Activated naive CD4-positive, alpha-beta T cell (primary cell): ENCODE data around the gene HMGN3.

Experiments
- DNase-seq, 4 experiments: peaks; one replicate each; lab custom pipeline; 2025; lab: John Stamatoyannopoulos, UW

The HMGN3 gene

DNA sequence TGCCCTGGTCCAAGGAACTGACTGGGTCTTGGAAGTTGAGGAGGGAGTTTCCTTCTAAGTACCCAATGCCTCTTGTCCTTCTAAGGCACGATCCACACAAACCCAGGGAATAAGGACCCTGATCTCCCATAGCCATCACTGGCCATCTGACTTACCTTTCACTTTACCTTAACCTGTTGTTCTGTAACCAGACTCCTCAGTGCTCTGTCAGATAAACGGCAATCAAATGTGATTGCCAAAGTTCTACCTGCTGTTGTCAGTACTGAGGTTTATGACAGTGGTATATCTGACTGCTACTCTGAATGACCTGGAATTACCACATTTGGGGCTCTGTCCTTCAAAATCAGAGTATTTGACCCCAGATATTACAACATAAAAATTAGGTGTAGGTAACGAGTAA lies 49.8 kb downstream of the HMGN3 start:
- no peak for DNase-seq

DNA sequence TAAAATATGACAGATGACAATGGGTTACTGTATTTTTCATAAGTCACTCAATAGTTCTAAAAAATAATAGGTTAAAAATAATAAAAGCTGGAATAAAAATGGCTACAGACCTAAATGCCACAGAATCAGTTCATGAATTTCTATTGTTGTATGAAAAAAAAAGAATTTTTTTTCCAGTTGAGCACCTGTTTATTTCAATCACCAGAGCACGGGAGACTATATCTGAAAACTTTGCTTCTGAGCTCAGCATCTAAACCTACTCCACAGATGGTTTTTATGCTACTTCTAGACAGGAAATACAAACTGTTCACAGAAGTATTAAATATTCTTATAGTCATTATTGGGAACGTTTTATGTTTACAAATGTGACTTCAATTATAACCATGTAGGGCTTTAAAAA lies 50.4 kb downstream of the HMGN3 start:
- no peak for DNase-seq

DNA sequence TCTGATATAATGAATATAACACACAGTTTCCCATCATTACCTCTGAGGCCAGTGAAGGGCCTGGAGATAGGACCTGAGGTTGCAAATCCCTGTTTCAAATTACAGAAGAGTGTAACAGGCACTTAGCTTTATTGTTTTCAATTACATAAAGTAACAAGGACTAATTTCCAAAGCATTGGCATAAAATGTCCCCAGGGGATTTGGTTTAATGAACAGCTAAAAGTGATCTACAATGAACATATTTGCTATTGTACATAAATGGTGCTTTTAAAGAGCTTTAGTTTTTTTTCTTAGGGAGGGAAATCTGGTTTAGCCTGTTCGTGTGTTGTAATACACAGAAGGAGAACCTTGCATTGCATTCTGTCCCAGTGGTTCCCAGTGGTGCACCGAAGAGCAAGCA lies 54.4 kb downstream of the HMGN3 start:
- no peak for DNase-seq

DNA sequence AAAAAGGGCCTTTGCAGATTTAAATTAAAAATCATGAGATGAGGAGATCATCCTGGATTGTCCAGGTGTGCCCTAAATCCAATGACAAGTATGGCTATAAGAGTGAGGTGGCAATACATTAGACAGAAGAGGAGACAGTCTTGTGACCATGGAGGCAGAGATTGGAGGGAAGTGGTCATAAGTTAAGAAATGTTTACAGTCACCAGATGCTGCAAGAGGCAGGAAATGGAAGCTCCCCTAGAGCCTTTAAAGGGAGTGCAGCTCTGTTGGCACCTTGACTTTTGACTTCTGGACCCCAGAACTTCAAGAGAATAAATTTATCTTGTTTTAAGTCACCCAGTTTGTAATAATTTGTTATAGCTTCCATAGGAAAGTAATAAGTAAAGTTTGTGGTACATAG lies 61.1 kb downstream of the HMGN3 start:
- DNase-seq, result no peak

DNA sequence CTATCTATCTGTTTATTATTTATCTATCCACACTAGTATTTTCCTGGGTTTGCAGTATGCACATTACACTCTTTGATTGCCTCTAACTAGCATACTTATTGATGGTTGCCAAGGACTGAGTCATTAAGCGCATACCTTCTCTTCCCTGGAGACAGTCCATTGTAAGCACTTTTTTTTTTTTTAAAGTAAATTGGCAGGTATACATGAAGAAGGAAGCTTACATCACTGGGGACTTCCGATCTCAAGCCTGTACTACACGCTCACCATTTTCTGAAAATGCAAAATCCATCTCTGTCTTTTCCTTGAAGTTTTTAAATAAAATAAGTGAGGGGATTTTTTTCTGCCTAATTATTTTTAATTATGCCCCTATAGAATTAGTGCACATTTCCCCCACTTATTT lies 63.5 kb downstream of the HMGN3 start:
- no peak for DNase-seq

DNA sequence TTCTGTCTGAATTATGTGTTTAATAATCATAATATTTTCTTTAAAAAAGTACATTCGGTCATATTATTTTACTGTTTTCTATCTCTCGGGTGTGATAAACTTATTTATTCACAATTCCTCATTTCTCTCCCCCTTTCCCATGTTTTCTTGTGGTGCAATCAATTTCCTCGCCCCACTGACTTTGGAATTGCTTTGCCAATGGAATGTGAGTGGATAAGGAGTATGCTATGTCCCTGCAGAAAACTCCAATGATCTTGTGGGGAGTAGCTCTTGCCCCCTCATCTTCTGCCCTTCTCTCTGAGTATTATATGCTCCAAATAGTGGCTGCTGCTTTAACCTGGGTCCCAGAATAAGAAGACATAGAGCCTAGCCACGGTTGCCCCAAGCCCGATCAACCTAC lies 64.1 kb downstream of the HMGN3 start:
- DNase-seq, result no peak

DNA sequence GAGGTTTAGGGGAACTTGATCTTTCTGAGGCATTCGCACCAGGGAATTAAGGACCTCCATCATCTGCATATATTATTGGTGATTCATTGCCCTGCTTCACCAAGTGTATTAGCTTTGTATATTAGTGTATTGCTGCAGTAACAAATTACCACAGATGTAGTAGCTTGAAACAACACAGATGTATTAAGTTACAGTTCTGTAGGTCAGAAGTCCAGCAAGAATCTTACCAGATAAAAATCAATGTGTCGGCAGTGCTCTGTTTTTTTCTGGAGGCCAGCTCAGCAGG lies 65.8 kb downstream of the HMGN3 start:
- DNase-seq, result no peak

DNA sequence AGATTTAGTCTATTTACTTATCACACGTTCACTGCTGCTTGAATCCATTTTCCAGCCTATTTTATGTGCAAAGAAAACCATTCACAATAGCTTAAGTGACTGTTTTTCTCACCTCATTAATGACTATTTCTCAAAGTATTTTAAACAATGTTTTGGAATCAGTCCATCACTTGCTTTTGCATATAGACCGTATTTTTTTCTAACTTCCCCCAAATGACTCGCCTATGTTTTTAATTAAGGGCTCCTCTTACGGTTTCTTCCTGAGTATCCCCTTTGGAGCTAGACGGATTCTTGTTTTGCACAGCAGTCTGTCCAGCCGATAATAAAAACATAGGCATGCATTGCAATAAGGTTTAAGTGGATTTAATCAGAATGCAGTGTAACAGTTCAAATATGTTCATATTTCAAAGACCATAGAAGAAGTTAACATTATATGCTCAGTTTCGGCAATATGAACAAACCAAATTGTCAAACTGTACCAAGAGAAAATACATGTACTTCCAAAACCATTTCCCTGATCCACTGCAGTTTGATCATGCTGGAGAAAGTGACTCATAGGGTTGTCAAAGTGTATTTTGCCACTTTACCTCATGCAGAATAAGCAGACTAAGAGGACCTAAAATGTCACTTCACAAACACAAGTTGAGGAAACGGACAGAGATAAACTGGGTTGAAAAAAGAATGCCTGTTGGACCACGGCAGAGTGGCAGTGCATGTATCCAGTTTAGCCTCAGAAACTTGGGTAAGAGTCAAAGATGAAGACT lies 66.4 kb downstream of the HMGN3 start:
- DNase-seq, result no peak

DNA sequence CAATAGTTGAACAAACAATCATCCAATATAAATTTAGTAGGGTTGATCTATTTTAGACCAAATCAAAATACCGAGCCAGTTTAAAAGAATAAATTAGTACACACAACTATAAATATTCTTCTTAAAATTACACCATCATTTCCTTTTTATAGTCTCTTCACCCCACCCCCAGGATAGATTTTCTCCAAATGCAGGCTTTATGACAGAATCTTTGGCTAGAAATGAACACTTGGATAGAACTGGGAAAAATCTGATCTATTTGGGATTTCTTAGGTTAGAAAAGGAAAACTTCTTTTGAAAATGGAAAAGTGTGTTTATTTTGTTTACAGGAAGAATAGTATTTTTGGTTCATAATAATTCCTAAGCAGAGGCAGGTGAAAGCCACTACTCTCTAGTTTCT lies 74.6 kb downstream of the HMGN3 start:
- DNase-seq, result no peak

DNA sequence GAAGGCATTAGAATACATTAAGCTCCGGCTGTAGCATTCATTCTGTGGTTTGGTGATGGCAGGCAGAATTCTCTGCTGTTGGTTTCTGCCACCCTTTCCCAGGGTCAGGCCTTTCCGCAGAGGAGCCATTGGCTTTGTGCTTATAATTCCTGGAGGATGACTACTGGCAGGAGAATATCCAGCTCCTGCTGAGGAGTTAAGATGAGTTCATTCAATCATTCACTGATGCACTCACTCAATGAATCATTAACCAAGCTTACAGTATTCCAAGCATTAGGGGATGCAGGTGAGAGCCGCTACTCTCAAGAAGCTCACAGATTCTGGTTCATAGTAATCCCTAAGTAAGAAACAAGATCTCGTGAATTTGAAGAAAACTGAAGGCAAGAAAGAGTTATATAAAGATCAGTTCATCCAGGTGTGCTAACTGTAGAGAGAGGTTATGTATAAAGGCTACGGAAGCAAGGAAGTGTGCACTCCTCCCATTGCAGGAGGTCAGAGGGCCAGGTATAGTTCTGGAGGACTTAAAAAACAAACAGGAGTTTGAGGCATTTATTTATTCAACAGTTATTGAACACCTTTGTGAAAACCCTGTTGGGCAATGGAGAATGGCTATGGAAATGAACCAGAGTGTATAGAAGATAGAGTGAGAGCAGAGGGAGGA lies 75.5 kb downstream of the HMGN3 start:
- DNase-seq, result no peak

DNA sequence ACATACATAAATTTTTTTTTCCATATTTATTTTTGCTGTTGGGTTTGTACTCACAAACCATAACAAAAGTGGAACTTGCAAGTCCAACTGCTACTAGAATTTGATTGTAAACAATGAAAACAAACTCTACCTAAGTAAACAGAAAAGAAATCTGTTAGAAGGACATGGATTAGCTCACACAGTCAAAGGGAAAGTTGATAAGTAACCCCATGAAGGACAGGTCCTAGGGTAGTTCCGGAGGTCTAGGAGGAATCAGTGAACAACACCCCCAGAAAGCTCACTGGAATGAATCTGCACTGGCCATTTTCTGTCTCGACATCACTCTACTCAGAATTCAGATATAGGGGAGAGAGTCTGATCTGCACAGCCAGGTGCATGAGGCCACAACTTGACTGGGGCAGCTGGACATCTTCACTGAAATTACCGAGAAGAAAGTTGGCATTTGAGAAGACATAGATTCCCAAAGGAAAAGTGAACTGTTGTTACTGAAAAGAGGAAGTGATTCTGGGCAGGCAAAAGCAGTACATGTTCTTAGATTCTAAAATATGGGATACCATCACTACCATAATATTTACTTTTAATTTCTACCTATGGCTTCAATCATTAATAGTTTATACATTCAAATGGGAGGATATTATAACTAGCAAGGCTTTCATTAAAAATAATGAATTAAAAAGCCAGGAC lies 76.4 kb downstream of the HMGN3 start:
- DNase-seq, result no peak

DNA sequence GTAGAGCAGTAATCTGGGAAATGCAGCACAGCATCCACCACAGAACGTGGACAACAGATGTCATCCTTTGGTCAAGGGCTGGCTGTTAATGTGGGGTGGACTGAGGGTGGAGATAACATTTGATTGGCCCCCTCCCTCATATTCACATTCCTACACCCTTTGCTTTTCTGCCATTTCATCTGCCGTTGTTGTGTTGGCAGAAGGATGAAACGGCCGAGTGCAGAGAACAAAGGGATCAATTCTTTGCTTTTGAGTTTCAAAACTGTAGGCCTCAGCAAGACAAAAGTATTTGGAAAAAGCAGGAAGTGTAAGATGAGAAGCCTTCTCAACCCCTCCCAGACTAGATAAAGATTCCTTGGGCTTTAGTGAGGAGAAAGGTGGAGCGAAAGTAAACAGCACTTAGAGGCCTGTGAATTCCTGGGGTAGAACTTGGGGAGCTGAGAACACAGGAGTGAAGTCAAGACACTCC lies 82.2 kb downstream of the HMGN3 start:
- DNase-seq, result no peak
